Vagina (tissue), 2 donors: ENCODE data around the gene COL5A3. TPM values are rescaled to one million over a fixed set of nuclear protein-coding genes. Genes with fewer than 3 reads are reported as not detected.

Experiments used
- DNase-seq, 2 donors: peaks; one replicate each; pipeline ENCODE4 v3.0.0-alpha.2; 2017; ENCODE audit errors: extremely low spot score in 2 of 2
- H3K27ac ChIP-seq: fragments of 200-600 bp; sonication (generic); one replicate; pipeline ENCODE4 v1.5.1; 2019
- H3K27me3 ChIP-seq: fragments of 200-600 bp; sonication (generic); one replicate; pipeline ENCODE4 v1.5.1; 2019
- H3K36me3 ChIP-seq, 2 donors: fragments of 200-600 bp; sonication (generic); one replicate each; pipeline ENCODE4 v1.5.1; 2017 to 2019
- H3K4me1 ChIP-seq: fragments of 200-600 bp; sonication (generic); one replicate; pipeline ENCODE4 v1.5.1; 2019
- H3K4me3 ChIP-seq, 2 donors: fragments of 200-600 bp; sonication (generic); 1 replicate in 1 of 2; 2 replicates in 1 of 2; pipeline ENCODE4 v1.5.1; 2016 to 2019
- H3K9me3 ChIP-seq: fragments of 200-600 bp; sonication (generic); one replicate; pipeline ENCODE4 v1.5.1; 2019
- POLR2A ChIP-seq, 2 donors: fragments of 450-650 bp; IDR thresholded peaks; one replicate each; pipeline ENCODE4 v1.6.1; 2017; ENCODE audit warnings: antibody characterized with exemption in 2 of 2, mild to moderate bottlenecking in 2 of 2, moderate library complexity in 2 of 2
- POLR2AphosphoS5 ChIP-seq, 2 donors: sonication (generic); formaldehyde crosslinking; IDR thresholded peaks; one replicate each; pipeline ENCODE4 v1.9.0; 2017; ENCODE audit warnings: antibody characterized with exemption in 2 of 2, mild to moderate bottlenecking in 2 of 2, low read depth in 1 of 2; ENCODE audit not compliant: insufficient read depth in 1 of 2
- intact Hi-C: fragments of 100-400 bp; cut with DNase I; formaldehyde crosslinking; loops from one replicate; pipeline ENCODE4 v1.15.1; 2023
- total RNA-seq: library from RNA; depleted of rRNA; stranded (reverse); fragments of >200 nt; gene quantifications from one replicate; pipeline ENCODE4 v1.2.3, GENCODE V29; 2016
- TF ChIP-seq, protein P1 (sequence below), 3 experiments: fragments of 450-650 bp in 2 of 3; fragments of 200-600 bp in 1 of 3; sonication (generic) in 1 of 3; IDR thresholded peaks; one replicate each; pipeline ENCODE4 v1.5.1; 2017 to 2019; ENCODE audit warnings: antibody characterized with exemption in 3 of 3, mild to moderate bottlenecking in 2 of 3, moderate library complexity in 2 of 3

COL5A3 gene
- total RNA-seq, 1 donor from 2014 or later, result 13.3 TPM

DNA sequence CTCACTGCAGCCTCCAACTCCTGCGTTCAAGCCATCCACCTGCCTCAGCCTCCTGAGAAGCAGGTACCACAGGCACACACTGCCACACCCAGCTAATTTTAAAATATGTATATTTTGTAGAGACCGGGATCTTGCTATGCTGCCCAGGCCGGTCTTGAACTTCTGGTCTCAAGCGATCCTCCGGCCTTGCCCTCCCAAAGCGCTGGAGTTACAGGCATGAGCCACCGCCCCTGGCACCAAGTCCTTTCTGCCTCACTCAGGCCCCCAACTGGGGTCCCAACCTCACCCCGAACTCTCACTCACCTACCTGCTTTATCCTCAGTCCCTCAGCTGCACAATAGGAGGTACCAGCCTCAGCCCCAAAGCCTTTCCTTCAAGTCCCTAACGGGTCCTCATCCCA lies 635 bp upstream of the COL5A3 start:
- H3K36me3 ChIP-seq, result no peaks in the 10 kb centered on the region
- no peaks in the 10 kb centered on the region for H3K9me3 ChIP-seq
- H3K27ac ChIP-seq, result peak overlapping the region; percentile 92
- peak overlapping the region in 1 of 2 donors; percentile 49 for H3K4me3 ChIP-seq
- TF ChIP-seq POLR2A (IDR thresholded peaks at IDR 0.05) (no peak), POLR2AphosphoS5 (IDR thresholded peaks at IDR 0.05; ENCODE audit: insufficient read depth in 1 of 2, low read depth in 1 of 2) (no peak)
- TF ChIP-seq, protein P1, sequence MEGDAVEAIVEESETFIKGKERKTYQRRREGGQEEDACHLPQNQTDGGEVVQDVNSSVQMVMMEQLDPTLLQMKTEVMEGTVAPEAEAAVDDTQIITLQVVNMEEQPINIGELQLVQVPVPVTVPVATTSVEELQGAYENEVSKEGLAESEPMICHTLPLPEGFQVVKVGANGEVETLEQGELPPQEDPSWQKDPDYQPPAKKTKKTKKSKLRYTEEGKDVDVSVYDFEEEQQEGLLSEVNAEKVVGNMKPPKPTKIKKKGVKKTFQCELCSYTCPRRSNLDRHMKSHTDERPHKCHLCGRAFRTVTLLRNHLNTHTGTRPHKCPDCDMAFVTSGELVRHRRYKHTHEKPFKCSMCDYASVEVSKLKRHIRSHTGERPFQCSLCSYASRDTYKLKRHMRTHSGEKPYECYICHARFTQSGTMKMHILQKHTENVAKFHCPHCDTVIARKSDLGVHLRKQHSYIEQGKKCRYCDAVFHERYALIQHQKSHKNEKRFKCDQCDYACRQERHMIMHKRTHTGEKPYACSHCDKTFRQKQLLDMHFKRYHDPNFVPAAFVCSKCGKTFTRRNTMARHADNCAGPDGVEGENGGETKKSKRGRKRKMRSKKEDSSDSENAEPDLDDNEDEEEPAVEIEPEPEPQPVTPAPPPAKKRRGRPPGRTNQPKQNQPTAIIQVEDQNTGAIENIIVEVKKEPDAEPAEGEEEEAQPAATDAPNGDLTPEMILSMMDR (IDR thresholded peaks at IDR 0.05), result no peak
- intact Hi-C loops, result no loop called here
- H3K4me1 ChIP-seq, result peaks cover 60% of the 10 kb centered on the region
- DNase-seq, result no peak
- no peaks in the 10 kb centered on the region for H3K27me3 ChIP-seq

DNA sequence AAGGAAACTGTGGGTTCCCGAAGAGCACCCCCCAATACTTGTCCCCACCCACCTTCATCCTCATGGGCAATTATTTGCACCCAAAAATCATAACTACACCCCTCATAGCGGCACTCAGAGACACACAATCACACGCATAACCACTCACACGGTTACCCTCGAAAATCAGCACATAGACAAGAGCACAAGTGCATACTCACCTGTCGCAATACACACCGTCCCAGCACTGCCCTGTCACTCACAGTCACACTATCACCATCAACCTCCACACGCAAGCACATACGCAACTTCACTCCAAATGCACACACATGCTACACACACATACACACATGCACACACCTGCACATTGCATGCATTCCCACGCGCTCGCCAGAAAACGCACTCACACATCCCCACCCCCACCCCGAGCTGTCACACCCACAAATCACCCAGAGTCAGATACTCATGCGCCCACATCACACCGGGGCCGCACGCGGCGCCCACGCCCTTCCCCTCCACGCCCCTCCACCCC lies 535 bp downstream of the COL5A3 start:
- intact Hi-C loops, result no loop called here
- H3K9me3 ChIP-seq, result no peaks in the 10 kb centered on the region
- H3K4me1 ChIP-seq, result peaks cover 72% of the 10 kb centered on the region
- peak overlapping the region; percentile 47 to 49 for H3K4me3 ChIP-seq
- H3K27me3 ChIP-seq, result no peaks in the 10 kb centered on the region
- H3K36me3 ChIP-seq, result no peaks in the 10 kb centered on the region
- TF ChIP-seq, protein P1 (IDR thresholded peaks at IDR 0.05), result no peak
- TF ChIP-seq POLR2AphosphoS5 (IDR thresholded peaks at IDR 0.05; ENCODE audit: insufficient read depth in 1 of 2, low read depth in 1 of 2) (no peak), POLR2A (IDR thresholded peaks at IDR 0.05) (no peak)
- no peak for DNase-seq
- H3K27ac ChIP-seq, result peak overlapping the region; percentile 92

DNA sequence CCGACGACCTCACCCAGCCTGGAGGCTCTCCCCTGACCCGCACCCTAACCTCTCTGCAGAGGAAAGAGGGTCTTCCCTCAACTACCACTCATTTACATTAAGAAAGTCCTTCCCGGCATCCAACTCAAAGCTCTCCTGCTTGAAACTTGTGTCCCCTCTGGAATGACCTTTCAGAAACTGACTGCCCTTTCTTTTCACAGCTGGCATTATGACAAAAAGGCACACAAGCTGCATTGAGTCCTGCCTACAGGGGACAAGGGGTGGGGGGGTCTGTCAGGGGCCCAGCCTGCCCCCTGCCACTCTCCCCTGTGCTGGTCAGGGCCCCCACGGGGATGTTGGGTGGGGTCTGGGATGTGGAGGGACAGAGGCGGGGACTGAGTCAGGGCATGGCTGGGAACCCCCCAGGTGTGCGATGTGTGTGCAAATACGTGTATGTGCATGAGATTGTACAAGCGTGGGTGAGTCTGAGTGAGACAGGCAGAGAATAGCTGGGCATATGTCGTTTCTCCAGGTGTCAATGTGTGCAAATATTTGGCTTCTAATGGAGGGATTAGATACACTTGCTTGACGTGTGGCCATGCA lies 2.0 kb downstream of the COL5A3 start:
- H3K27me3 ChIP-seq, result no peaks in the 10 kb centered on the region
- intact Hi-C loops, result no loop called here
- peak overlapping the region; percentile 92 for H3K27ac ChIP-seq
- no peaks in the 10 kb centered on the region for H3K36me3 ChIP-seq
- no peaks in the 10 kb centered on the region for H3K9me3 ChIP-seq
- TF ChIP-seq POLR2A (IDR thresholded peaks at IDR 0.05), result no peak
- TF ChIP-seq, protein P1 (IDR thresholded peaks at IDR 0.05), result no peak
- no peak for TF ChIP-seq POLR2AphosphoS5 (IDR thresholded peaks at IDR 0.05; ENCODE audit: insufficient read depth in 1 of 2, low read depth in 1 of 2)
- no peak for DNase-seq
- H3K4me1 ChIP-seq, result peaks cover 76% of the 10 kb centered on the region
- peak overlapping the region in 1 of 2 donors; percentile 47 for H3K4me3 ChIP-seq

DNA sequence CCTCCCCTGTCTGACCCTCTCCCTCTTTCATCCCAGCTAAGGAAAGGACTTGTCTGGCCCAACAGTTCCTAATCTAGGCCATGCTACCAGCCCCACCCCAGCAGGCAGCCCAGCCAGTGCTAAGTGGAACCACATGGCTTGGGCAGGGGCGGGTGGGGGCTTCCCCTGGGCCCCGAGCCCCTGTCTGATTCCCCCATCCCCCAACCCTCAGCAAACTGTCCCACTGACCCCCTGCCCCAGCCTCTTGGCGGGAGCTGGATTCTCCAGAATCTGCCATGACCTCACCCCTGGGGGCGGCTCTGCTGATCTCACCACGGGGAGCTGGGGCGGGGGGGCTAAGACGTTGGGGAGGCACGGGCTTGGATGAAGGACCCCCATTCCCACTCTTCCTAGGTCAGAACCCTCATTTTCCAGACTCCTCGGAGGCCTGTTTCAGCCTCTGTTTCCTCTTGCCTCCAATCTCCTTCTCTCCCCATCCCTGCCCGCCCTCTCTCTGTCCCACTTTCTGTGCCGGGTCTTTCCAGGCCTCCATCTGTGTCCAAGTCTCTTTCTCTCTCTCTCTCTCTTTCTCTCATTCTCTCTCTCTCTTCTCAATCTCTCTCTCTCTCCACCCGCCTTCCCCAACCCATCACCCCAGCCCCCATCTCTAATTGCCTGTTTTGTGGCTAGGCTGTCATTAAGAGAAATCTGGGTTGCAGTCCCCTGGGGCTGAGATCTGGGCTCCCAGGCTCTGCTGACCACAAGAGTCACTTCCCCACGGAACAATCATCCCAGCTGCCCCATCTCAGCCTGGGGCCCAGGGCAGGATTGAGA lies 2.7 kb downstream of the COL5A3 start:
- DNase-seq, result no peak
- peak overlapping the region; percentile 92 for H3K27ac ChIP-seq
- H3K4me1 ChIP-seq, result peaks cover 76% of the 10 kb centered on the region
- H3K27me3 ChIP-seq, result no peaks in the 10 kb centered on the region
- intact Hi-C loops, result no loop called here
- no peaks in the 10 kb centered on the region for H3K36me3 ChIP-seq
- H3K9me3 ChIP-seq, result no peaks in the 10 kb centered on the region
- H3K4me3 ChIP-seq, result peak overlapping the region in 1 of 2 donors; percentile 47
- TF ChIP-seq, protein P1 (IDR thresholded peaks at IDR 0.05), result no peak
- no peak for TF ChIP-seq POLR2A (IDR thresholded peaks at IDR 0.05)
- peak in 1 of 2 donors; percentile 35 for TF ChIP-seq POLR2AphosphoS5 (IDR thresholded peaks at IDR 0.05; ENCODE audit: insufficient read depth in 1 of 2, low read depth in 1 of 2)
